Keratinocyte (primary cell): ENCODE data around the gene RHOT1. TPM values are rescaled to one million over a fixed set of nuclear protein-coding genes. Genes with fewer than 3 reads are reported as not detected.

ENCODE experiments used
- DNase-seq: peaks from one replicate; pipeline ENCODE4 v3.0.0-alpha.2; 2011; ENCODE audit warnings: low read depth, missing footprints, low spot score
- FAIRE-seq: peaks from 2 replicates; lab custom pipeline; 2011; peaks lifted over from hg19 to GRCh38; lab: Jason Lieb, UNC
- H2AFZ ChIP-seq: 2 replicates; pipeline ENCODE4 v1.6.0; 2012; ENCODE audit warnings: low read length, control low read depth, inconsistent platforms; ENCODE audit not compliant: control insufficient read depth
- H3K27ac ChIP-seq: 2 replicates; pipeline ENCODE4 v1.5.1; 2011; ENCODE audit warnings: low read length; ENCODE audit not compliant: control insufficient read depth, insufficient read depth
- H3K27me3 ChIP-seq: 3 replicates; pipeline ENCODE4 v1.6.0; 2011; ENCODE audit warnings: low read length; ENCODE audit not compliant: control insufficient read depth, insufficient read depth; ENCODE audit errors: extremely low read depth
- H3K36me3 ChIP-seq, 2 experiments: 2 replicates in 1 of 2; 3 replicates in 1 of 2; pipeline ENCODE4 v1.5.1; 2011; ENCODE audit warnings: low read length in 2 of 2, mild to moderate bottlenecking in 1 of 2; ENCODE audit not compliant: control insufficient read depth in 2 of 2, insufficient read depth in 2 of 2; ENCODE audit errors: extremely low read depth in 1 of 2
- H3K4me1 ChIP-seq: 3 replicates; pipeline ENCODE4 v1.5.1; 2011; ENCODE audit warnings: low read length; ENCODE audit not compliant: control insufficient read depth, insufficient read depth; ENCODE audit errors: extremely low read depth
- H3K4me2 ChIP-seq: 3 replicates; pipeline ENCODE4 v1.6.0; 2011; ENCODE audit warnings: low read depth, low read length; ENCODE audit not compliant: control insufficient read depth, insufficient read depth; ENCODE audit errors: extremely low read depth
- H3K4me3 ChIP-seq, 3 experiments: fragments of 200-600 bp in 1 of 3; sonication (generic) in 1 of 3; 2 replicates in 2 of 3; 3 replicates in 1 of 3; pipeline ENCODE4 v1.5.1; 2011 to 2016; ENCODE audit warnings: low read length in 3 of 3, mild to moderate bottlenecking in 3 of 3, control low read depth in 2 of 3, inconsistent platforms in 1 of 3, low read depth in 1 of 3, mixed read lengths in 1 of 3, mixed run types in 1 of 3, moderate library complexity in 1 of 3; ENCODE audit not compliant: control insufficient read depth in 2 of 3, insufficient read depth in 2 of 3; ENCODE audit errors: extremely low read depth in 1 of 3
- H3K79me2 ChIP-seq: 2 replicates; pipeline ENCODE4 v1.6.0; 2012; ENCODE audit warnings: low read length; ENCODE audit not compliant: control insufficient read depth, insufficient read depth
- H3K9ac ChIP-seq: 3 replicates; pipeline ENCODE4 v1.6.0; 2011; ENCODE audit warnings: low read length; ENCODE audit not compliant: control insufficient read depth, insufficient read depth; ENCODE audit errors: extremely low read depth
- H3K9me1 ChIP-seq: 3 replicates; pipeline ENCODE4 v1.6.0; 2011; ENCODE audit warnings: low read length; ENCODE audit not compliant: control insufficient read depth, insufficient read depth; ENCODE audit errors: extremely low read depth
- H3K9me3 ChIP-seq: 2 replicates; pipeline ENCODE4 v1.5.1; 2012; ENCODE audit warnings: low read depth, low read length; ENCODE audit not compliant: control insufficient read depth
- H4K20me1 ChIP-seq: 3 replicates; pipeline ENCODE4 v1.6.0; 2011; ENCODE audit warnings: low read length; ENCODE audit not compliant: control insufficient read depth, insufficient read depth; ENCODE audit errors: extremely low read depth
- EZH2 ChIP-seq: IDR thresholded peaks from one replicate; pipeline ENCODE4 v1.6.1; 2012; ENCODE audit warnings: inconsistent platforms, mild to moderate bottlenecking, low read length, moderate library complexity
- dilution Hi-C: fragments of 300-500 bp; cut with MboI; formaldehyde crosslinking; loops from one replicate; pipeline ENCODE4 v1.7.0; 2020; ENCODE audit warnings: low sequenced_read_pairs; ENCODE audit not compliant: extremely low pct_ligation_motif_present
- polyA plus RNA-seq, 5 experiments: library from polyadenylated mRNA; depleted of rRNA in 3 of 5; stranded (reverse) in 3 of 5; stranded (forward) in 1 of 5; unstranded in 1 of 5; fragments of >200 nt; gene quantifications; 1 replicate in 1 of 5; 2 replicates in 3 of 5; 3 replicates in 1 of 5; pipeline versions ENCODE4 v1.2.1 to v1.2.3, GENCODE V29; 2011 to 2012; ENCODE audit warnings: missing spikeins in 2 of 5, low read depth in 1 of 5, low replicate concordance in 1 of 5
- TF ChIP-seq, protein P1 (sequence below), 3 experiments: IDR thresholded peaks in 1 of 3; conservative IDR thresholded peaks in 1 of 3; optimal IDR thresholded peaks in 1 of 3; 2 replicates in 2 of 3; 3 replicates in 1 of 3; pipeline versions ENCODE3 to v1.5.1; 2011; ENCODE audit warnings: low read length in 3 of 3, mild to moderate bottlenecking in 3 of 3, moderate library complexity in 2 of 3, control low read depth in 1 of 3, inconsistent platforms in 1 of 3; ENCODE audit not compliant: insufficient read depth in 2 of 3; ENCODE audit errors: extremely low read depth in 1 of 3

The RHOT1 gene
- polyA plus RNA-seq, 1 donor (not counting 4 experiments of a cell fraction or from before 2014, with no cell fraction given), result 50.4 TPM

DNA sequence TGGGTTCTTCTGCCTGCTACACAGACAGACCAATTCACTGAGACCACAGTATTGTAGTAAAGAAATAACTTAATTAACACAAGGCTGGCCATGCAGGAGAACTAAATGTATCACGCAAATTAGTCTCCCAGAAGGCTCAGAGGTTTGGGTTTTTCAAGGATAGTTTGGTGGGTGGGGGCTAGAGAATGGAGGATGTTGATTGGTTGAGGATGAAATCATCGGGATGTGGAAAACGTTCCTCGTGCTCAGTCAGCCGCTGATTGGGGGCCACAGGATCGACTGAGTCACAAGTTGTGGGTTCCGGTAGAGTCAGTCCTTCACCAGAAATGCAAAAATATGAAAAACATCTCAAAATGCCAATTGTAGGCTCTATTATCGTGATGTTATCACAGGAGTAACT is 18.7 kb downstream of the RHOT1 start:
- Histone ChIP-seq H3K4me3 (no peak overlapping the region), H3K9me3 (no peaks in the 10 kb centered on the region), H3K36me3 (peaks cover 0 to 9% of the 10 kb centered on the region in 2 experiments), H3K79me2 (peaks cover 3% of the 10 kb centered on the region), H3K27me3 (no peaks in the 10 kb centered on the region), H3K4me2 (no peak overlapping the region), H2AFZ (no peak overlapping the region), H3K4me1 (peaks cover 6% of the 10 kb centered on the region), H3K9ac (no peak overlapping the region), H4K20me1 (no peaks in the 10 kb centered on the region), H3K9me1 (no peaks in the 10 kb centered on the region), H3K27ac (no peak overlapping the region)
- FAIRE-seq (no peak), DNase-seq (no peak)
- no peak for TF ChIP-seq EZH2
- dilution Hi-C loops, result no loop called here

DNA sequence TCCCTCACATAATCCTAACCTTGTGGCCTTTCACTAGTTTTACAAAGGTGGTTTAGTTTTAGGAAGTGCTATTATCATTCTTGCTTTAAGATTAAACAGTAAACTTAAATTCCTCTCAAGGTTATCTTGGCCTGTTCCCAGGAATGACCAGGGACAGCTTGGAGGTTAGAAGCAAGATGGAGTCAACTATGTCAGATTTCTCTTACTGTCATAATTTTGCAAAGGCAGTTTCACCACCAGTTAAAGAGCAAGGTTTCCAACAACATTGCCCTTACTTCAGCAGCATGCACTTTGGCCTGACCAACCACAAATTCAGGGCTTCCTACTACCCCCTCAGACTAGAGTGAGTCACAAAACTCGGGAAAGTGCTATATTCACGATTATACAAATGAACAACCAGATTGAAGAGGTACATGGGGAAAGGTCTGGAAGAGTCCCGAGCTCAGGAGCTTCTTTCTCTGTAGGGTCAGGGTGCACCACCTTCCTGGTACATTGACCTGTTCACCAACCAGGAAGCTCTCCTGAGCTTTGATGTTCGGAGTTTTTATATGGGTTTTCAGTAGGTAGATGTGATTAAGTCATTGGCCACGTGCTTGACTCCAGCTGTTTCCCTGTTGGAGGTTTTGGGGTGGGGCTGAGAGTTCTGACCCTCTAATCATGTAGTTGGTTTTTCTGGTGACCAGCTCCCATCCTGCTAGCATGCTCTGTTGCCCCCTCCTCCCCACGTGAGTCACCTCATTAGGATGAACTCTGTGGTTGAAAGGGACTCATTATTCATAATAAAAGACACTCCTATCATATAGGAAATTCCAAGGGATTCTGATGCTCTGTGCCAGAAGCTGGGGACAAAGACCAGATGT is 19.4 kb downstream of the RHOT1 start:
- no peaks in the 10 kb centered on the region for H3K27me3 ChIP-seq
- dilution Hi-C loops, result no loop called here
- no peak overlapping the region for H2AFZ ChIP-seq
- no peak overlapping the region for H3K4me2 ChIP-seq
- DNase-seq (no peak), FAIRE-seq (peak; percentile 48)
- no peaks in the 10 kb centered on the region for H3K9me1 ChIP-seq
- H3K9ac ChIP-seq, result no peak overlapping the region
- no peaks in the 10 kb centered on the region for H3K9me3 ChIP-seq
- H3K27ac ChIP-seq, result no peak overlapping the region
- no peak overlapping the region for H3K4me3 ChIP-seq
- peaks cover 3% of the 10 kb centered on the region for H3K79me2 ChIP-seq
- no peaks in the 10 kb centered on the region for H4K20me1 ChIP-seq
- H3K4me1 ChIP-seq, result peaks cover 6% of the 10 kb centered on the region
- TF ChIP-seq, protein P1, sequence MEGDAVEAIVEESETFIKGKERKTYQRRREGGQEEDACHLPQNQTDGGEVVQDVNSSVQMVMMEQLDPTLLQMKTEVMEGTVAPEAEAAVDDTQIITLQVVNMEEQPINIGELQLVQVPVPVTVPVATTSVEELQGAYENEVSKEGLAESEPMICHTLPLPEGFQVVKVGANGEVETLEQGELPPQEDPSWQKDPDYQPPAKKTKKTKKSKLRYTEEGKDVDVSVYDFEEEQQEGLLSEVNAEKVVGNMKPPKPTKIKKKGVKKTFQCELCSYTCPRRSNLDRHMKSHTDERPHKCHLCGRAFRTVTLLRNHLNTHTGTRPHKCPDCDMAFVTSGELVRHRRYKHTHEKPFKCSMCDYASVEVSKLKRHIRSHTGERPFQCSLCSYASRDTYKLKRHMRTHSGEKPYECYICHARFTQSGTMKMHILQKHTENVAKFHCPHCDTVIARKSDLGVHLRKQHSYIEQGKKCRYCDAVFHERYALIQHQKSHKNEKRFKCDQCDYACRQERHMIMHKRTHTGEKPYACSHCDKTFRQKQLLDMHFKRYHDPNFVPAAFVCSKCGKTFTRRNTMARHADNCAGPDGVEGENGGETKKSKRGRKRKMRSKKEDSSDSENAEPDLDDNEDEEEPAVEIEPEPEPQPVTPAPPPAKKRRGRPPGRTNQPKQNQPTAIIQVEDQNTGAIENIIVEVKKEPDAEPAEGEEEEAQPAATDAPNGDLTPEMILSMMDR (optimal IDR thresholded peaks at IDR 0.05 in 1 of 3, IDR thresholded peaks at IDR 0.05 in 1 of 3, conservative IDR thresholded peaks at IDR 0.05 in 1 of 3; ENCODE audit: extremely low read depth in 1 of 3, insufficient read depth in 2 of 3, low read length in 3 of 3), result no peak
- no peak for TF ChIP-seq EZH2
- H3K36me3 ChIP-seq, result peaks cover 0 to 9% of the 10 kb centered on the region in 2 experiments
